Lung (tissue), 12 donors: ENCODE results near the gene SULF2. TPM values are rescaled to one million over a fixed set of nuclear protein-coding genes. Genes with fewer than 3 reads are reported as not detected.
A peak's percentile ranks its signal among the peaks of the same experiment; 100 is the strongest.

Source experiments
- ATAC-seq: fragments of 200-7000 bp; cut with Tn5 transposase; one replicate; pipeline ENCODE4 v1.9.1; 2020; ENCODE audit warnings: moderate number of reproducible peaks; ENCODE audit not compliant: insufficient read depth, low FRiP score
- DNase-seq, 3 donors: peaks; one replicate each; pipeline ENCODE4 v3.0.0-alpha.2; 2013 to 2017
- H3K27ac ChIP-seq, 2 donors: one replicate each; pipeline ENCODE4 v1.5.1; 2013; ENCODE audit warnings: mild to moderate bottlenecking in 2 of 2, moderate library complexity in 2 of 2, control low read depth in 1 of 2, inconsistent platforms in 1 of 2, low read depth in 1 of 2, low read length in 1 of 2
- H3K27me3 ChIP-seq, 3 donors: one replicate each; pipeline ENCODE4 v1.5.1; 2013; ENCODE audit warnings: low read length in 2 of 3; ENCODE audit not compliant: control insufficient read depth in 3 of 3, insufficient read depth in 3 of 3
- H3K36me3 ChIP-seq, 4 donors: one replicate each; pipeline ENCODE4 v1.5.1; 2013; ENCODE audit warnings: low read length in 4 of 4, mild to moderate bottlenecking in 1 of 4, moderate library complexity in 1 of 4; ENCODE audit not compliant: control insufficient read depth in 4 of 4, insufficient read depth in 4 of 4
- H3K4me1 ChIP-seq, 5 donors: one replicate each; pipeline ENCODE4 v1.5.1; 2013; ENCODE audit warnings: low read length in 5 of 5, mild to moderate bottlenecking in 2 of 5, moderate library complexity in 1 of 5; ENCODE audit not compliant: control insufficient read depth in 5 of 5, insufficient read depth in 5 of 5
- H3K4me3 ChIP-seq: one replicate; pipeline ENCODE4 v1.5.1; 2013; ENCODE audit warnings: mild to moderate bottlenecking, control low read depth, moderate library complexity
- H3K9ac ChIP-seq, 2 donors: one replicate each; pipeline ENCODE4 v1.5.1; 2013; ENCODE audit warnings: low read length in 2 of 2, control low read depth in 1 of 2; ENCODE audit not compliant: insufficient read depth in 1 of 2
- H3K9me3 ChIP-seq, 4 donors: one replicate each; pipeline ENCODE4 v1.5.1; 2013; ENCODE audit warnings: low read length in 3 of 4, mild to moderate bottlenecking in 1 of 4, moderate library complexity in 1 of 4; ENCODE audit not compliant: control insufficient read depth in 4 of 4, insufficient read depth in 3 of 4
- WGBS, 2 donors: extraction: QIAGEN DNeasy Blood & Tissue Kit; methylation state at CpG; one replicate each; pipeline ENCODE4 v1.1.7; 2013; 5-methylcytosine and 5-hydroxymethylcytosine counted together
- polyA plus RNA-seq, 2 donors: library from polyadenylated mRNA; stranded (reverse); fragments of 200-250 nt; gene quantifications; one replicate each; pipeline ENCODE4 v1.2.1, GENCODE V29; 2013
- total RNA-seq, 2 donors: library from RNA; depleted of rRNA in 1 of 2; stranded (reverse); fragments of >200 nt in 1 of 2; gene quantifications; one replicate each; pipeline ENCODE4 v1.2.1, GENCODE V29; 2014 to 2021
- TF ChIP-seq, protein P1 (sequence below): IDR thresholded peaks from 2 replicates; pipeline ENCODE4 v1.5.1; 2012; ENCODE audit warnings: mild to moderate bottlenecking; ENCODE audit errors: control extremely low read depth, extremely low read depth
- donor health status: control.
- donor health status: control.
- donor health status: Bipolar disorder and iron deficiency.
- donor health status: healthy.
- donor health status: DM: yes; HTN: yes; CAD: no.

SULF2 gene
- total and polyA plus RNA-seq, 4 donors: 17.7 to 42.4 (median 23.6) TPM

DNA sequence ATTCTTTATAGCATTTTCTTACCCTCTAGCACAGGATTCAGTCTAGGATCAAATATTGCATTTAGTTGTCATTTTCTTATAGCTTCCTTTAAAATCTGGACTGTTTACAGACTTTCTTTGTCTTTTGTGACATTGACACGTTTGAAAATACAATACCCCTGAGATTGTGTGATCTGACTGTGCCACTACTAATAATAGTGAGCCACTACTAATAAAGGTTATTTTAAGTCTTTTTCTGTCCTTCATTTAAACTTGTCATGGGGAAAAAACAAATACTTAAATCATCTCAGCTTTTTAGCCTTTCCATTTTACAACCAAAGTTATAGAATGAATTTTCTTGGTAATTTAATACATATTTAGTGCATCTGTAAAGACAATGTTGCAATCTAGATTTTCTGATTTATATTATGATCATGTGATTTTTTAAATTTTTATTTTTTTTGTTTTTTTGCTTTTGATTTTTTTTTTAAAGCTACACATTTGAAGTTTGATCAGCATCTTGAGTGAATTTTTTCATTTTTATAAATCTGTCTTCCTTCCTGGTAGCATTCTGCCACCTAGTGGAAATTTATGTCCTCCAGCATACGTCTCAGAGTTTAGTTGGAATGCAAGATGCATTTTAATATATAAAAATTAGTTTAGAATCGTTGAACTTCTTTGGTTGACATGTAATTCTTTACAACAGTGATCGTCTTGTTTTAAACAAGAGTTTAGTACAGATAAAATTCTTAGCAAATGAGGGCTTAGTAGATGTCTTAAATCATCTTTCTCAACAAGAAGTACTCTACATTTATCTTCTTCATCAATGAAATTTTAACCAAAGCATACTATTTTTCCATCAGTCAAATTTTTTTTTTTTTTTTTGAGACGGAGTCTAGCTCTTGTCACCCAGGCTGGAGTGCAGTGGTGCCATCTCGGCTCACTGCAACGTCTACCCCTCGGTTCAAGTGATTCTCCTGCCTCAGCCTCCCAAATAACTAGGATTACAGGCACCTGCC, 164.2 kb downstream of the SULF2 start:
- Histone ChIP-seq H3K27me3 (no peaks in the 10 kb centered on the region), H3K4me3 (no peak overlapping the region), H3K36me3 (peaks cover 0 to 12% (median 3%) of the 10 kb centered on the region in 4 donors), H3K27ac (no peak overlapping the region), H3K9me3 (no peaks in the 10 kb centered on the region), H3K9ac (no peak overlapping the region), H3K4me1 (no peaks in the 10 kb centered on the region)
- 49 to 64% methylated on average over 7 to 8 of the region's 8 CpGs for WGBS, 2 donors
- TF ChIP-seq, protein P1, sequence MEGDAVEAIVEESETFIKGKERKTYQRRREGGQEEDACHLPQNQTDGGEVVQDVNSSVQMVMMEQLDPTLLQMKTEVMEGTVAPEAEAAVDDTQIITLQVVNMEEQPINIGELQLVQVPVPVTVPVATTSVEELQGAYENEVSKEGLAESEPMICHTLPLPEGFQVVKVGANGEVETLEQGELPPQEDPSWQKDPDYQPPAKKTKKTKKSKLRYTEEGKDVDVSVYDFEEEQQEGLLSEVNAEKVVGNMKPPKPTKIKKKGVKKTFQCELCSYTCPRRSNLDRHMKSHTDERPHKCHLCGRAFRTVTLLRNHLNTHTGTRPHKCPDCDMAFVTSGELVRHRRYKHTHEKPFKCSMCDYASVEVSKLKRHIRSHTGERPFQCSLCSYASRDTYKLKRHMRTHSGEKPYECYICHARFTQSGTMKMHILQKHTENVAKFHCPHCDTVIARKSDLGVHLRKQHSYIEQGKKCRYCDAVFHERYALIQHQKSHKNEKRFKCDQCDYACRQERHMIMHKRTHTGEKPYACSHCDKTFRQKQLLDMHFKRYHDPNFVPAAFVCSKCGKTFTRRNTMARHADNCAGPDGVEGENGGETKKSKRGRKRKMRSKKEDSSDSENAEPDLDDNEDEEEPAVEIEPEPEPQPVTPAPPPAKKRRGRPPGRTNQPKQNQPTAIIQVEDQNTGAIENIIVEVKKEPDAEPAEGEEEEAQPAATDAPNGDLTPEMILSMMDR: peak; percentile 80
- DNase-seq (peak; percentile 15 to 83 (median 78)), ATAC-seq (no peak)

DNA sequence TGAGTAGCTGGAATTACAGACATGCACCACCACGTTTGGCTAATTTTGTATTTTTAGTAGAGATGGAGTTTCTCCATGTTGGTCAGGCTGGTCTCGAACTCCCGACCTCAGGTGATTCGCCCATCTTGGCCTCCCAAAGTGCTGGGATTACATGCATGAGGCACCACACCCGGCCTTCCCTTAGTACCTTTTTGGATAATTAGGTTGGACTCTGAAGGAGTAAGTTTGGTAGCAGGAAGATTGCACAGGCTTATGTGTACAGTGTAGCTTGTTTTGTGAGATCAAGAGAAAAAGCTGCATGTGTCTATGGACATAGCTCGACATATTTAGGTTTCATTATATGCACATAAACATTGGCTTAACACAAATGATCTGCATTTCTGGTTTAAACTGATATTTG, 166.8 kb downstream of the SULF2 start:
- 95 to 96% methylated on average over 6 of the region's 6 CpGs for WGBS, 2 donors
- Histone ChIP-seq H3K27me3 (no peaks in the 10 kb centered on the region), H3K4me1 (peaks cover 0 to 4% (median 0%) of the 10 kb centered on the region in 5 donors), H3K4me3 (no peak overlapping the region), H3K36me3 (peaks cover 0 to 5% (median under 1%) of the 10 kb centered on the region in 4 donors), H3K27ac (no peak overlapping the region), H3K9ac (no peak overlapping the region), H3K9me3 (no peaks in the 10 kb centered on the region)
- ATAC-seq (no peak), DNase-seq (peak in 1 of 3 donors; percentile 7)
- TF ChIP-seq, protein P1: no peak

DNA sequence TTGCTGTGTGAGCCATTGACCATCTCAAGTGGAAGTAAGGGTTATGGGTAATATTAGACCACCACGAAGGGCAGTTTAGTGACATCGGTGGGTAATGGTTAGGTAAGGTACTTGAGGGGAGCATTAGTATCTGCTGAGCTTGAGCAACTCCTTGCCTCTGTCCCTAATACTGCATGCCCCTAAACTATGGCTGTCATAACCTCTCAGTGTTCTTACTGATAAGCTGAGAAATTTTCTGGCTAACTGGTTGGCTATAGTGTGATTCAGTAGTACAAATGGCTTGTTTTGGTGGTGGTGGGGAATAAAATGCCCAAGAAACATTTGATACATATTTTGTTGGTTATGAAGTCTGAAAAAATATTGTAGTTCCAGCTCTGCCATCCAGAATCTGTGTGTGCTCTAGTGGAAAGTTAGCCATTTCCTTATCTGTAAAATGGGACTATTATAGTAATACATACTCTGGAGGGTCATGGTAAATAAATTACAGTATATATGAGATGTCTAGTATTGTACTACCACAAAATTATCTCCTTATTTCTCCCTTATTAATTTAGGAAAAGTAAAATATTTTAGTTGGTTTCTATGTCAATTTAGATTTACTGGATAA, 170.5 kb downstream of the SULF2 start:
- no peaks in the 10 kb centered on the region for H3K27me3 ChIP-seq
- no peak overlapping the region for H3K4me3 ChIP-seq
- peaks cover 0 to 2% (median 0%) of the 10 kb centered on the region in 4 donors for H3K36me3 ChIP-seq
- TF ChIP-seq, protein P1: no peak
- peaks cover 0 to 13% (median 0%) of the 10 kb centered on the region in 5 donors for H3K4me1 ChIP-seq
- no peak overlapping the region for H3K9ac ChIP-seq
- 97 to 100% methylated on average over 2 of the region's 2 CpGs for whole genome bisulfite sequencing, 2 donors
- DNase-seq (no peak), ATAC-seq (no peak)
- peaks cover 0 to 1% (median 0%) of the 10 kb centered on the region in 4 donors for H3K9me3 ChIP-seq
- H3K27ac ChIP-seq: no peak overlapping the region
